BLaER1 treated with 17β-estradiol and CSF1 and Interleukin-3, amounts not matched to agents 10 nM and 100 nM (cell line): ENCODE results near the gene CALM3.

Experiments
- H3K27ac ChIP-seq, 11 experiments: shearing (Covaris generic); formaldehyde crosslinking; 2 replicates each; pipeline ENCODE4 v1.8.1; 2022
- H3K27me3 ChIP-seq, 11 experiments: shearing (Covaris generic); formaldehyde crosslinking; 2 replicates each; pipeline ENCODE4 v1.8.1; 2022
- H3K36me3 ChIP-seq, 11 experiments: shearing (Covaris generic); formaldehyde crosslinking; 2 replicates each; pipeline ENCODE4 v1.8.1; 2022
- H3K4me1 ChIP-seq, 10 experiments: shearing (Covaris generic); formaldehyde crosslinking; 2 replicates each; pipeline ENCODE4 v1.8.1; 2022
- H3K4me2 ChIP-seq, 11 experiments: shearing (Covaris generic); formaldehyde crosslinking; 2 replicates each; pipeline ENCODE4 v1.8.1; 2022
- H3K4me3 ChIP-seq, 10 experiments: shearing (Covaris generic); formaldehyde crosslinking; 2 replicates each; pipeline ENCODE4 v1.8.1; 2022
- H3K9ac ChIP-seq, 11 experiments: shearing (Covaris generic); formaldehyde crosslinking; 2 replicates each; pipeline ENCODE4 v1.8.1; 2022
- H3K9me3 ChIP-seq, 11 experiments: shearing (Covaris generic); formaldehyde crosslinking; replicated peaks in 1 of 11; 2 replicates each; pipeline ENCODE4 v1.8.1; 2022
- H4K20me1 ChIP-seq, 11 experiments: shearing (Covaris generic); formaldehyde crosslinking; 2 replicates each; pipeline ENCODE4 v1.8.1; 2022
- Cebpa-rat ChIP-seq, 11 experiments: shearing (Covaris generic); IDR thresholded peaks; 2 replicates each; pipeline ENCODE4 v1.8.1; 2022

CALM3 gene

GRCh38 chr19:46591254-46591653 is 9.9 kb upstream of the CALM3 start:
- H3K36me3 ChIP-seq, result no peaks in the 10 kb centered on the region
- H3K27ac ChIP-seq, result peak overlapping the region in 2 of 11 experiments; percentile 11 to 45; a peak in 2 of 22 replicates
- H3K4me2 ChIP-seq, result peak overlapping the region in 3 of 11 experiments; percentile 10 to 84 (median 79); a peak in 5 of 22 replicates
- H3K27me3 ChIP-seq, result no peaks in the 10 kb centered on the region
- H4K20me1 ChIP-seq, result no peaks in the 10 kb centered on the region
- H3K9ac ChIP-seq, result no peak overlapping the region
- H3K9me3 ChIP-seq, result peaks cover 0 to 3% (median 0%) of the 10 kb centered on the region in 11 experiments; a peak in 3 of 22 replicates
- no peak for TF ChIP-seq Cebpa-rat (IDR thresholded peaks at IDR 0.05)
- no peak overlapping the region; a peak in 1 of 20 replicates for H3K4me3 ChIP-seq
- peaks cover 0 to 37% (median 0%) of the 10 kb centered on the region in 10 experiments; a peak in 6 of 20 replicates for H3K4me1 ChIP-seq

DNA sequence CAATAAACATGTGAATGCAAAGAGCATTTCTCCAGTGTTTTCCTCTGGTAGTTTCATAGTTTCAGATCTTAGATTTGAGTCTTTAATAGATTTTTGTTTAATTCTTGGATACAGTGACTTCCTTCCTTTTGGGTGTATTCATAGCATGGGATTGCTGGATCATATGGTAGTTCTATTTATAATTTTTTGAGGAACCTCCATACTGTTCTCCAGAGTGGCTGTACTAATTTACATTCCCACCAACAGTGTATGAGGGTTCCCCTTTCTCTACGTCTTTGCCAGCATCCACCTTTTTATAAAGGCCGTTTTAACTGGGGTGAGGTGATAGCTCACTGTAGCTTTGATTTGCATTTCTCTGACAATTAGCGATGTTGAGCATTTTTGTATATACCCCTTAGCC is 9.3 kb upstream of the CALM3 start:
- Histone ChIP-seq H3K4me1 (peaks cover 0 to 31% (median 0%) of the 10 kb centered on the region in 10 experiments; a peak in 6 of 20 replicates), H3K27ac (peak overlapping the region in 2 of 11 experiments; percentile 11 to 45; a peak in 2 of 22 replicates), H3K36me3 (no peaks in the 10 kb centered on the region), H4K20me1 (no peaks in the 10 kb centered on the region), H3K4me3 (no peak overlapping the region; a peak in 1 of 20 replicates), H3K27me3 (no peaks in the 10 kb centered on the region), H3K9ac (no peak overlapping the region), H3K9me3 (no peaks in the 10 kb centered on the region; a peak in 2 of 22 replicates), H3K4me2 (peak overlapping the region in 3 of 11 experiments; percentile 10 to 84 (median 79); a peak in 6 of 22 replicates)
- TF ChIP-seq Cebpa-rat (IDR thresholded peaks at IDR 0.05), result no peak

DNA sequence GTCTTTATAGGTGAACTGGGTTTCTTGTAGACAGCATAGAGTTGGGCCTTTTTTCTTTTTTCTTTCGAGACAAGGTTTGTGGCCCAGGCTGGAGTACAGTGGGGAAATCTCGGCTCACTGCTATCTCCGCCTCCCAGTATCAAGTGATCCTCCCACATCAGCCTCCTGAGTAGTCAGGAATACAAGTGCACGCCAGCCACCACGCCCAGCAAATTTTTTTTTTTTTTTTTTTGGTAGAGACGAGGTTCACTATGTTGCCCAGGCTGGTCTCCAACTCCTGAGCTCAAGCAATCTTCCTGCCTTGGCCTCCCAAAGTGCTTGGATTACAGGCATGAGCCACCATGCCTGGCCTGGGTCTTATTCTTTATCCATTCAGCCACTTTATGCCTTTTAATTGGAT is 5.1 kb upstream of the CALM3 start:
- no peaks in the 10 kb centered on the region for H3K27me3 ChIP-seq
- 0 out of 22 replicates have a peak, but pooled peaks cover 0 to 5% (median 0%) of the 10 kb centered on the region in 11 experiments for H3K36me3 ChIP-seq
- H3K27ac ChIP-seq, result no peak overlapping the region
- TF ChIP-seq Cebpa-rat (IDR thresholded peaks at IDR 0.05), result no peak
- no peak overlapping the region for H3K4me3 ChIP-seq
- H3K4me1 ChIP-seq, result peaks cover 0 to 34% (median 5%) of the 10 kb centered on the region in 10 experiments; a peak in 9 of 20 replicates
- no peak overlapping the region for H3K9ac ChIP-seq
- H3K4me2 ChIP-seq, result no peak overlapping the region
- peaks cover 18 to 27% (median 24%) of the 10 kb centered on the region in 11 experiments for H3K9me3 ChIP-seq
- no peaks in the 10 kb centered on the region for H4K20me1 ChIP-seq

GRCh38 chr19:46598372-46598917 is 2.7 kb upstream of the CALM3 start:
- peaks cover 14 to 21% (median 18%) of the 10 kb centered on the region in 10 experiments for H3K4me1 ChIP-seq
- no peak overlapping the region for H3K9ac ChIP-seq
- 0 out of 22 replicates have a peak, but pooled peaks cover 0 to 5% (median 0%) of the 10 kb centered on the region in 11 experiments for H3K36me3 ChIP-seq
- H3K4me2 ChIP-seq, result no peak overlapping the region
- H3K4me3 ChIP-seq, result no peak overlapping the region
- no peak for TF ChIP-seq Cebpa-rat (IDR thresholded peaks at IDR 0.05)
- no peak overlapping the region for H3K27ac ChIP-seq
- H3K27me3 ChIP-seq, result no peaks in the 10 kb centered on the region
- peaks cover 12 to 15% (median 15%) of the 10 kb centered on the region in 11 experiments for H4K20me1 ChIP-seq
- peaks cover 18 to 27% (median 24%) of the 10 kb centered on the region in 11 experiments for H3K9me3 ChIP-seq

- peak overlapping the region; percentile 86 to 100 (median 98) for H3K4me3 ChIP-seq
- no peak for TF ChIP-seq Cebpa-rat (IDR thresholded peaks at IDR 0.05)
- H3K36me3 ChIP-seq, result peaks cover 0 to 13% (median under 1%) of the 10 kb centered on the region in 11 experiments; a peak in 10 of 22 replicates
- peak overlapping the region; percentile 48 to 83 (median 70) for H3K4me2 ChIP-seq
- H3K27me3 ChIP-seq, result no peaks in the 10 kb centered on the region
- H4K20me1 ChIP-seq, result peaks cover 26 to 29% (median 29%) of the 10 kb centered on the region in 11 experiments
- H3K9ac ChIP-seq, result peak overlapping the region; percentile 93 to 100 (median 99)
- peak overlapping the region; percentile 96 to 100 (median 100) for H3K27ac ChIP-seq
- H3K9me3 ChIP-seq, result peaks cover 18 to 27% (median 24%) of the 10 kb centered on the region in 11 experiments
- peaks cover 24 to 34% (median 30%) of the 10 kb centered on the region in 10 experiments for H3K4me1 ChIP-seq
These were observed 1.3 kb upstream of the CALM3 start for GRCh38 chr19:46599716-46600373.

- peak overlapping the region; percentile 48 to 98 (median 72) for H3K4me2 ChIP-seq
- peaks cover 18 to 27% (median 24%) of the 10 kb centered on the region in 11 experiments for H3K9me3 ChIP-seq
- H3K27ac ChIP-seq, result peak overlapping the region; percentile 96 to 100 (median 100)
- peak overlapping the region; percentile 93 to 100 (median 99) for H3K9ac ChIP-seq
- peaks cover 7 to 21% (median 9%) of the 10 kb centered on the region in 11 experiments; a peak in 21 of 22 replicates for H3K36me3 ChIP-seq
- H3K27me3 ChIP-seq, result 0 out of 22 replicates have a peak, but pooled peaks cover 0 to 1% (median 0%) of the 10 kb centered on the region in 11 experiments
- peak overlapping the region; percentile 86 to 100 (median 98) for H3K4me3 ChIP-seq
- peaks cover 34 to 37% (median 37%) of the 10 kb centered on the region in 11 experiments for H4K20me1 ChIP-seq
- no peak for TF ChIP-seq Cebpa-rat (IDR thresholded peaks at IDR 0.05)
- peaks cover 28 to 43% (median 38%) of the 10 kb centered on the region in 10 experiments for H3K4me1 ChIP-seq
These were observed 479 bp upstream of the CALM3 start for GRCh38 chr19:46600384-46601317.

- Histone ChIP-seq H3K9ac (peak overlapping the region; percentile 93 to 100 (median 99)), H3K4me2 (peak overlapping the region; percentile 95 to 100 (median 98)), H3K27ac (peak overlapping the region in 10 of 11 experiments; percentile 19 to 100 (median 100); a peak in 15 of 22 replicates)
These were observed 1.5 kb downstream of the CALM3 start for GRCh38 chr19:46602392-46603194.

More at GRCh38 chr19:46602392-46603194, 1.5 kb downstream of the CALM3 start:
- H4K20me1 ChIP-seq, result peaks cover 53 to 57% (median 56%) of the 10 kb centered on the region in 11 experiments
- H3K4me3 ChIP-seq, result peak overlapping the region; percentile 86 to 100 (median 98)
- H3K27me3 ChIP-seq, result peaks cover 0 to 20% (median 0%) of the 10 kb centered on the region in 11 experiments; a peak in 4 of 22 replicates
- H3K9me3 ChIP-seq, result peaks cover 18 to 26% (median 23%) of the 10 kb centered on the region in 11 experiments
- H3K36me3 ChIP-seq, result peaks cover 27 to 40% (median 28%) of the 10 kb centered on the region in 11 experiments
- H3K4me1 ChIP-seq, result peaks cover 44 to 58% (median 50%) of the 10 kb centered on the region in 10 experiments
- no peak for TF ChIP-seq Cebpa-rat (IDR thresholded peaks at IDR 0.05)
